GM15510 (cell line): ENCODE data around the gene PRKAR1A.

ENCODE experiments used
- POLR2A ChIP-seq: IDR thresholded peaks from 3 replicates; pipeline ENCODE4 v1.6.1; 2011; ENCODE audit warnings: borderline replicate concordance; ENCODE audit not compliant: insufficient read length; ENCODE audit errors: extremely low read depth

Gene PRKAR1A

DNA sequence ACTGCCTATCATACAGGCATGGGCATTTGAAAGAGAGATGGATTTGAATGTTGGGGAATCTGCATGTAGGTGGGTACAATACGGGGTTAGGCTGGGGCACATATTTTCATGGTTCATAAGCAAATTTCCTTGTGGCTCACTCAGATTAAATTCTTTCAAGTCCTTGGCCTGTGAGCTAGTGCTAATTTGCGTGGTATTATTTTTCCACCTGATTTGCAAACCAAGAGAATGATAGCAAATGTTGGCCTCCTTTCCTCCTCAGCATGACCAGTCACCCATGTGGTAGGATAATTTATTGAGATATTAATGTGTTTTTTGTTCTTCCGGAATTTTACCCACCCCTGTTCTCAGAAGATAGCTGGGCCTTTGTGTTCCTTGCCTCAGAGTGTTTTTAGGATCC is 66.0 kb downstream of the PRKAR1A start:
- TF ChIP-seq POLR2A: no peak

DNA sequence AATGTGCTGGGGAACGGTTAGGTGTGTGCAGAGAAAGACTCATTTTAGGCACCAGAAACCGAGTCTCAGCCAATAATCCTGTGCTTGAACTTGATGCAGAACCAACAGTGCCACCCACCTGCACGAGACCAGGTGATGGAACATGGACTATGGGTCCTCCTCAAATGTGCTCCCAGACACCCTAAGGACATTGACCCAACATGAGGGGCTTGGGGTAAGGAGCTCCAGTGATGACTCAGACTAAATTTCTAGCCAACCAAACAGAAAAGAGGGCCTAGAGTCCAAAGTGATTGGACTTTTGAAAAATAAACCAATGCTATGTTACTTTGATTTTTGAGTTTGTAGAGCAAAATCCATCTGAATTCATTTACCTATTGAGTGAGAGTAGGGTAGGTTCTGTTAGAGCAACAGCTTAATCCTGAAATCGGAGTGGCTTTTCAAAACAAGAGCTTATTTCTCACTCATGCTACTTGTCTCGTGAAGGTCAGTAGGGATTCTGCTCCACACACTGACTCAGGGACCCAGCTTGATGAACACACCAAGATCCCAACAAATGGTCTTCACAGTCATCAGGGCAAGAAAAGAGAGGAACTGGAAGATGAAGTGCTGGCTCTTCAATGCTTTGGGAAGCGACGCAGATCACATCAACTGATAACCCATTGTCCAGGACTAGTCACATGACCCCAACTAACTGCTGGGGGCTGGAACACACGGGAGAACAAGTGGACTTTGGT is 67.1 kb downstream of the PRKAR1A start:
- no peak for TF ChIP-seq POLR2A

DNA sequence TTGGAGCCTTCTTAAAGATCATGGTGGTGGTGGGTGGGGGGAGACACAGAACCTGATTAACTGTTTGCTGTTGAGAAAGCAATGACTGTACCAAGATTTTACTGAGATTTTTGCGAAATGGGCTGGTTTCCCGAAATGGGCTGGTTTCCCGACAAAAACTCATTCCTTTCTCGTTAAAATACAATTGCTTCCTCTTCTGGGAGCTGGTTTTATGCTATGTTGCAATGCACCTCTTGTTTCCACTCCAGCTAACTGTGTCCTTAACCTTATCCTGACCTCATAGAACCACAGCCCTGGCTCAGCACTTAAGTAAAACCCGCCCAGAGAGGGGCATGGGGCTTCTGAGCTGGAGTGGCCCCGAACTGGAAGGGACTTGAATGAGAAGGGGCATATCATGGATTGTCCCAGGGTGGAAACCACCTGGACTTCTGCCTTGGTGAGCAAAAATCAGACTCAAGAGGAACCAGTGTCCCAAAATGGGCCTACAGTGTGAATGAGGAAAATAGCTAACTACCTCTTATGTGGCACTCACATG is 68.1 kb downstream of the PRKAR1A start:
- no peak for TF ChIP-seq POLR2A

DNA sequence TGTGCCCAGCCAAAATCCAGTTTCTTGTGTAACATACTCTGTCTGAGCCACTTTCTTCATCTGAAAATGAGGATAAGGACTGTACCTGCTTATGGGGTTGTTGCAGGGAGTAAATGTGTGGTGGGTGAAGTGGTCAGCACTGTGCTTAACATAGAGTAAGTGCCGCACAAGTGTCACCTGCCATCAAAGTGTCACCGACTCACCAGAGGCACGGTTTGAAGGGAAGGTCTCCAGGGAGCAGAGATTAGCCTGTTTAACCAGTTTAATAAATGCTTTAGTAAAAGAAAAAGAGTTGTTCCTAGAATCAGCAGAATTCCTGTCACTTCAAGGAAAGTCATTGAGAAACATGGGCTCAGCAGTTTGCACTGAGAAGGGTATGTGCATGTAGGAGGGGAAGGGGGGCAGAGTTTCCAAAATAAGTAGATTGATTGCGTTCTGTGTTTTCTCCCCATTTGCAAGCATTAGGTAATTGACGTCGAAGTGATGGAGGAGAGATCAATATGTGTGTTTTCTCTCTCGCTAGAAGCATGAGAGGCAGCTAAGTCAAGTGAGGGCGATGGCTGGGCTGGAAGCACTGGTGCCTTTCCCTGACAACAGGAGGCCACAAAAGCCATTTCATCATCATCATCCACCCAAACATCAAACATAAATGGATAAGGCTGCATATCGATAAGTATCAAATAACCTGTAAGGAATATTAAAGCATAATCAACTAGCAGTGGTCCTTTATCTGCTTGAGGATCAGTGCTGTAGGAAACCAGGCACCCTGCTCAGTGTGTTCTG is 69.8 kb downstream of the PRKAR1A start:
- no peak for TF ChIP-seq POLR2A

DNA sequence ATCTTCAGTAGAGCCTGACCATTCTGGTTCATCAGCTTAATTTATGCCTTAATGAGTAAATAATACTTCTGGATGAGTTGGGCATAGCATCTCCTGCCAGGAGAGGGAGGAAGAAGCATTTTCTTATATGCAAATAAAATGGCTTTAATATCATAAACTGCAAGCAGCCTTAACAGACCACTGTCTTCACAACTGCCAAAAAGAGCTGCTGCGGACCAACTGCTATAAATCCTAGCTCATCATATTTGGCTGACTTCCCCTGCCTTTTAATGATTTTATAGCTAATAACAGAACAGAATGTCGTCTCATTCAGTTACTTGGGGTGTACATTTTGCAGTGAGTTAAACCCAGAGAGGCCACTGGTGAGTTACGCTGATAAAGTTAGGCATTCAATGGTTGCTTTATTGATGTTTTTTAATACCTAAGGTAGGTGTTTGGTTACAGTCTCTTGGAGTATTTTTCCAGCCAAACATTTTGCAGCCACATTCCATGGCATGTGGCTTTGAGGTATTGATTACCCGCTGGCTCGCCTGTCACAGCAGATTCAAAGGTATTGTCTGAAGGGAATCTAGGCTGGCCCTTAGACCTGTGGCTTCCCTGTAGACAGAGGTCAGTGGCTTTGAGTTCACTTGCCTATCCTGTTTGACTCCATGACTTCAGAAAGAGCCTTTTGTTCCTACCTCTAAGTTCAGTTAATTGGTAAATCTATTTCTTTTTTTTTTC is 72.5 kb downstream of the PRKAR1A start:
- TF ChIP-seq POLR2A: no peak

DNA sequence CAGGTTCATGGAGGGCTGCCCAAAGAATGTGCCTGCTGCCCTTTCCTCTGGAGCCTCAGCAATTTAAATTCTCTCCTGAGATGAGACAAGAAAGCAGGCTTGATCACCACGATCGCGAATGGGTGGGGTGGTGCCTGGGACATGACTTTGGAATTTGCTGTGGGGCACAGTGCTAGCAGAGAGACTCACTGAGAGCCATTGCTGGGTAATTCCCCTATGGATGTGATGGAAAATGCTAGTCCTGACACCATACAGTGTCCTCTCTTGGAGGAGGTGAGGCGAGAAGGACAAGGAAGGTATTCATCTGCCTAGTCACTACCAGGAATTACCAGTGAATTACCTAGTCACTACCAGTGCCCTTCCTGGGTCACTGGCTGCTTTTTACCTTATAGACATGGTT is 73.4 kb downstream of the PRKAR1A start:
- TF ChIP-seq POLR2A: no peak

DNA sequence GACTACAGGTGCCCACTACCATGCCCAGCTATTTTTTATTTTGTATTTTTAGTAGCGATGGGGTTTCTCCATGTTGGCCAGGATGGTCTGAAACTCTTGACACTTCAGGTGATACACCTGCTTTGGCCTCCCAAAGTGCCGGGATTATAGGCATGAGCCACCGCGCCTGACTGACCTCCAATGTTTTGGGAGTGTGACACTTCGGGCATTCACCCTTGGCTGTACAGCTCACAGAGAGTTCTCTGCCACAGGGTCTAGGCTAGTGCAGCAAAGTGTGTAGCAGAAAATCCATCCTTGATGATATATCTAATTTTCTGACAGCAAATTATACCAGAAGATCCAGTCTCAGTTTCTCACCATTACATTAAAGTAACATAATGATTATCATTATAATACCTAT is 74.8 kb downstream of the PRKAR1A start:
- no peak for TF ChIP-seq POLR2A

DNA sequence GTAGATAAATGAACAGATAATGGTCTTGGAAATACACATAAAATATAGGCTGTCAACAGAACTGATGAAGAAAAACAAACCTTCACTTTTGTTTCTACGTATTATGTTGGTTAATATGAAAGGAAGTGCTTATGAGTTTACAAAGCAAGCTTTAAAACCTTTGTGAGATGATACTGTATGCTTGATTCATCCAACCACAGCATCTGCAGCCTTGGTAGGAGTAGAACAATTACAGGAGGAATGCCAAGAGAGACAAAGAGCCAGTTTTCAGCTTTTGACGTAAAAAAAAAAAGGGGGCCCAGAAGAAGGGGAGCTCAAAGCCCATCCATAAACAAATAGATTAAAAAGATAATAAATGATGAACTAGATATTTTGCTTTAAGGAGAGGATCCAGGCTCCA is 75.6 kb downstream of the PRKAR1A start:
- TF ChIP-seq POLR2A: no peak

DNA sequence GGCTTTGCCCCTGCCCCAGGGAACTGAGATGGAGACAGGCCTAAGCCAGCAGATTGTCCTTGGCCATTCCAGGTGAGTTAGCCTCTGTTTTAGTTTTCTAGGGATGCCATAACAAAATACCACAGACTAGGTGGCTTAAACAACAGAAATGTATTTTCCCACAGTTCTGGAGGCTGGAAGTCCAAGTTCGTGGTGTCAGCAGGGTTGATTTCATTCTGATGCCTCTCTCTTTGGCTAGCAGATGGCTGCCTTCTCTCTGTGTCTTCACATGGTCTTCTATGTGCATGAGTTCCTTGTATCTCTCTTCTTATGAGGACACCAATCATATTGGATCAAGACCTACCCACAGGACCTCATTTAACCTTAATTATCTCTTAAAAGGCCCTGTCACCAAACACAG is 76.1 kb downstream of the PRKAR1A start:
- no peak for TF ChIP-seq POLR2A

DNA sequence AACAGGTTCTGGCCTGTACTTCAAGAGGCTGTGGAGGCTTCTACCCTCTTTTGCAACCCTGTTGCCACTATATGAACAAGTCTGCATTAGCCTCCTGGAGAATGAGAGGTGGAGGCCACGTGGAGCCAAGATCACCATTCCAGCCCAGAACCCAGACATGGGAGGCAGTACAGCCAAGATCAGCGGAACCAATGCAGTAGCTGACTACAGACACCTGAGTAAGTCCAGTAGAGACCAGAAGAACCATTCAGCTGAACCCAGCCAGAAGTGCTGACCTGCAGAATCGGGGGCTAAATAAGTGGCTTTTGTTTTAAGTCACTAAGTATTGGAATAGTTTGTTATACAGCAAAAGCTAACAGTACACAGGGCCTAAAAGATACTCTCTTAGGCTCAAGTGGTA is 76.9 kb downstream of the PRKAR1A start:
- TF ChIP-seq POLR2A: no peak

DNA sequence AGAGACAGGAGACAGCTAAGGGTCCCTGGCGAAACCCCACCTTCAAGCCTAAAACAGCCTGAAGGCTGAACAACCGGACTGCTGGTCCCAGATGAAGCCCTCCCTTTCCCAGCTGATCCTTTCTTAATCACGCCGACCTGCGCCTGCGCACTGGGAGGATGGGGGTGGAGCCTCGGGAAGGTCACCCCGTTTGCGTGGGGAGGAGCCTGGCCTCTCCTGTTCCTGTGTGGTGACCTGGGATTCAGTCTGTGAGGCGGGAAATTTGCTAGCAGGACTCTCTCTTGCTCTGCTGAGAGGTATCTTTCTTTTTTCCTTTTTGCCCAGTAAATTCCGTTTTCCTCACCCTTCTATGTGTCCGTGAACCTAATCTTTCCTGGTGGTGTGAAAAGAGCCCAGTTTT is 79.4 kb downstream of the PRKAR1A start:
- TF ChIP-seq POLR2A: no peak

DNA sequence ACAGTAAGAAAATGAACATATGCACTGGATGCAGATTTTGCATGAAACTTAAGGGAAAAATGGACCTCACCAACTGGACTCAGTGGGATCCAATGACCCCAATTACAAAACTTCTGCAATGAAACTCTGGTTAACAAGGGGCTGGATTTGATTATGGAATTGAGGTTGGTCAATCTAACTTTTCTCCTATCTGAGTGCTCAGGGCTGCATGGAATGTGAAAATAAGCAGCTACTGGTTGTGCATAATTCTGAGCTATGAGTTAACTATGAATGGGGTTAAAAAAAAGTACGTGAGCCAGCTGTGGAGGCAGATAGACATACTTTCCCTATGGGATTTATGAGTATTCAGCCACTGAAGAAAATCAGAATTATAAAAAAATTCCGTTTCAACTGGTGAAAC is 79.8 kb downstream of the PRKAR1A start:
- TF ChIP-seq POLR2A: no peak

DNA sequence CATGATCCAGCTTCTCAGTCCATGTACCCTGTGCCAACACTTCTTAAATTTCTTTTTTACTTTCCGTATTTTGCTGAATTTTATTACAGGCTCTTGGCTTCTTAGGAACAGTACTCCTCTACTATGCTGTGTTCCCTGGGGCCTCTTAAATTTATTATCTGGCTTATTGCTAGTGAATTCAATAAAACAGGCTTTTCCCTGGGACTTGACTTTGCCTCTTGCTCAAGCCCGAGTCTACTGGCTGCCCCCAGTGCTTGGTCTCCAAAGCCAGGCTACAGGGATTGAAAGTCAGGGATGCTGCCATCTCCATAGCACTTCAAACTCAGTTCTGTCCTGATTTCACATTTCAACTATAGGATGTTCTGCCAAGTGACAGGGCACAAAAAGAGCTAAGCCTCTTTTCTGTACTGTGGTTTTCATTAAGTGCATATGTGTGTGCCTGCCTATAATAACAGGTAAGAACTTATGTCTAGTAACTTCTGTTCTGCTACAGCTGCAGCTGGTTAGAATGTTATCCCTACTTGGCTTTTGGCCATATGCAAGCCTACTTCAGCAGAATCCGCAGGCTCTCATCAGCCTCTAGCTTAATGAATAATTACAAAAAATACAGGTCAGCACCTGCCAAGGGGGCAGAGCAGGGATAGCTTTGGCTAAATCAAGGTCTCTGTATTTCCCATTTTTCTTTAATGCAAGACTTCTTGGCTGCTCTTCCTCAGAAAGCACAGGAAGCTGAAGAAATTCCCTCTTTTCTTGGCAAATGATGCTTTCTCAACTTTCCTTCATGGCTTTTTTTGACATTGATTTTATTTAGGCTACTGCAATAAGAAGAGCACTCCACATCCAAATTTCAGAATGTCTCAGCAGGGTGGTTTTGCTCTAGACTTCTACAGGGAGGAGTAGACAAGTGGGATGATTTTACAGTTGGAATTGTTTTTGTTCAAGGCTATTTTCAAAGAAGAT is 80.7 kb downstream of the PRKAR1A start:
- no peak for TF ChIP-seq POLR2A

DNA sequence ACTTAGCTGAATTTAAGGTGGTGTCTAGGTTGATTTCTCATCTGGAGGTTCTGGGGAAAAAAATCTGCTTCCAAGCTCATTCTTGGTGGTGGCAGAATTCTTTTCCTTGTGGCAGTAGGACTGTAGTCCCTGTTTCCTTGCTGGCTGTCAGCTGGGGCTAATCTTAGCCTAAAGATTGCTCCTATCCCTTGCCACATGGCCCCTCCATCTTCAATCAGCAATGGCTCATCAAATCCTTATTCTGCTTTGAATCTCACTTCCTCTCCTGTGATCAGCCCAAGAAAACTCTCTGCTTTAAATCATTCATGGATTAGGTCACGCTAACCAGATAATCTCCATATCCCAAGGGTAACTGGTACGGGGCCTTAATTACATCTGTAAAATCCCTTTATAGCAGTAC is 82.3 kb downstream of the PRKAR1A start:
- TF ChIP-seq POLR2A: no peak
